Rectal smooth muscle tissue (tissue), 1 donor: ENCODE data around the gene DNAJC3.
"Not testable (repeated sequence)": the region's sequence is repeated elsewhere in the genome, so short reads cannot be mapped to it uniquely, and the experiment has no call there.

Experiments used
- H3K27ac ChIP-seq: one replicate; pipeline ENCODE4 v1.7.0; 2013; ENCODE audit warnings: low read depth, low read length, inconsistent platforms
- H3K27me3 ChIP-seq: one replicate; pipeline ENCODE4 v1.7.0; 2013; ENCODE audit warnings: low read length; ENCODE audit not compliant: control insufficient read depth, insufficient read depth
- H3K36me3 ChIP-seq: one replicate; pipeline ENCODE4 v1.7.0; 2013; ENCODE audit warnings: low read length; ENCODE audit not compliant: control insufficient read depth, insufficient read depth
- H3K4me1 ChIP-seq: one replicate; pipeline ENCODE4 v1.7.0; 2013; ENCODE audit warnings: low read length; ENCODE audit not compliant: control insufficient read depth, insufficient read depth
- H3K4me3 ChIP-seq: one replicate; pipeline ENCODE4 v1.7.0; 2013; ENCODE audit warnings: low read length
- H3K9ac ChIP-seq: one replicate; pipeline ENCODE4 v1.7.0; 2013; ENCODE audit warnings: low read length

Gene DNAJC3

DNA sequence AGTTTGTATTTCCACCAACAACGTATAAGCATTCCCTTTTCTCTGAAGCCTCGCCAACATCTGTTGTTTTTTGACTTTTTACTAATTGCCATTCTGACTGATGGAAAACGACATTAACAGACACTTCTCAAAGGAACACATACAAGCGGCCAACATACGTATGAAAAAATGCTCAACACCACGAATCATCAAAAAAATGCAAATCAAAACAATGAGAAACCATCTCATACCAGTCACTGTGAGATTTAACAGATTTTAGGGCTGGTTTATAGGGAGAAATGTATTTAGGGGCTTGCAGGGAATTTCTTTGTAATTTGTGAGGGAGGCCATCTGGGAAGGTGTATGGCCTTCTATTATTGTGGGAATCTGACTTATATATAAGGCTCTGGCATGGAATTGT lies 29.6 kb upstream of the DNAJC3 start:
- H3K4me1 ChIP-seq: peaks cover 6% of the 10 kb centered on the region
- no peaks in the 10 kb centered on the region for H3K27me3 ChIP-seq
- H3K4me3 ChIP-seq: no peak overlapping the region

DNA sequence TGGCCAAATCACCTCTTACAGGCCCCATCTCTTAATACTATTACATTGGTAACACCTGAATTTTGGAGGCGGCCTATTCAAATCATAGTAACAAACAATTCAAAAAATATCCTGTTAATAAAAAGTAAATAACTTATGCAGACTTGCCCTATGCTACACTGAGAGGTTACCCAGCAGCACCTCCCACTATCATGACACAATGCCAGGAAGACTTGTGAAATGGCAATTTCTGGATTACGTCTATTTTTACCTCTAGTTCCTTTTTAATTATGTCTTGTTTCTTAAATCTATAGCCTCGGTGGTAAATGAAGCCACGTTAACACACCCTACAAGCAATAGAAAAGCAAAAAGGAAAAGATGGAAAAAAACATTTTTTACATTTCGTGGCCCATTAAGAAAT lies 26.2 kb upstream of the DNAJC3 start:
- Histone ChIP-seq H3K27me3 (no peaks in the 10 kb centered on the region), H3K36me3 (no peaks in the 10 kb centered on the region), H3K4me3 (no peak overlapping the region), H3K27ac (no peak overlapping the region), H3K9ac (no peak overlapping the region), H3K4me1 (no peaks in the 10 kb centered on the region)

More for the DNA sequence above, 29.6 kb upstream of the DNAJC3 start:
- Histone ChIP-seq H3K9ac (no peak overlapping the region), H3K36me3 (no peaks in the 10 kb centered on the region), H3K27ac (no peak overlapping the region)

DNA sequence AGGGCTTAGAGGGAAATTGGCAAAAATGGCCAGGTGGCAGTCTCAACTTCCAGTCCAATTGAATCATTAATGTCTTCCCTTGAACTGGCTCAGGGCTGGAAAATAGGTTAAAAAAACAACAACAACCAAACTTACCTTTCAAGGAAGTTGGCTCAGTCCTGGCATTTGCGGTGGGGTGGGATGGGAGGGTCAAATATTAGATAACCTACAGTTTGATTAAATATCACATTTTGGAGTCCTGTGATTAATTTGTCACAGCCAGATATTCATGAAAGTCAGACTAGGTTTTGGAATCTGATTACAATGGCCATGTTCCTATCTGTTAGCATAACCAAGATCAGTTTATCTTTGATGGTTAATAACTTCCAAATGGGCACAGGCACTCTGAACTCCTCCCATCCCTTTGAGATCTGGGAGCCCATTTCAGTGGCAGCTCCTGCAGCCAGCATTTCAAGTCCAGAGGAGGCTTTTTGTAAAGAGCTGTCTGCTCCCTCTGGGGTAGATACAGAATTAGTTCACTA lies 24.6 kb upstream of the DNAJC3 start:
- H3K9ac ChIP-seq: no peak overlapping the region
- H3K4me3 ChIP-seq: no peak overlapping the region
- no peaks in the 10 kb centered on the region for H3K27me3 ChIP-seq
- no peak overlapping the region for H3K27ac ChIP-seq
- H3K36me3 ChIP-seq: no peaks in the 10 kb centered on the region
- H3K4me1 ChIP-seq: no peaks in the 10 kb centered on the region

GRCh38 chr13:95652821-95653220 lies 24.1 kb upstream of the DNAJC3 start:
- Histone ChIP-seq H3K27me3 (no peaks in the 10 kb centered on the region), H3K4me3 (no peak overlapping the region), H3K9ac (no peak overlapping the region), H3K4me1 (no peaks in the 10 kb centered on the region), H3K36me3 (no peaks in the 10 kb centered on the region), H3K27ac (no peak overlapping the region)

DNA sequence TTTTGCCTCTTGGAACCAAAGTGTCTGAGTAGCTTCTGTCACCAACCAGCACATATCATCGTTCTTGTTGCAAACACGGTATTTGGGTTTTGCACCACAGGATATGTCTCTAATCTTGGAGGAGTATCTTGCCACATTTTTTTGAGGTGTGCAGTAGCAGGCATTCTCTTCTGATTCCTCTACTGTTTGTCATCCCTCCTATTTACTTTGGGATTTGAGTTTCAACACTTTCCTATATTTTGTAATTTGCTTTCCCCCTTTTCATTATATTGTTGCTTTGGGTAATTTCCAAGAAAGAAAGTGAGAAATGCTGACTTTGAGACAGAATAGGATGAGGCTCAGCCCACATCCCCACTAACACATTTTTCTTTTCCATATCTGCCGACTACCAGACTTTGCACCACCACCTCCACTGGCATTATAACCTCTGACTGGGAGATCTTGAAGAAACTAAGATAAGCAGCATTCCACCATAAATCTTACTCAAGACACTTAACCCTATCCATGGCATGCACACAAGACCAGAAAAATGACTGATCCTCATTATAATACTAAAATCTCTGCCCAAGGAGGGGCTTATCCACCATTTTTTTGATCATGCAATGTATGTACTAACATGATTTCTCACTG lies 20.4 kb upstream of the DNAJC3 start:
- H3K4me3 ChIP-seq: no peak overlapping the region
- no peaks in the 10 kb centered on the region for H3K4me1 ChIP-seq
- H3K9ac ChIP-seq: no peak overlapping the region
- no peaks in the 10 kb centered on the region for H3K36me3 ChIP-seq
- no peak overlapping the region for H3K27ac ChIP-seq
- no peaks in the 10 kb centered on the region for H3K27me3 ChIP-seq

DNA sequence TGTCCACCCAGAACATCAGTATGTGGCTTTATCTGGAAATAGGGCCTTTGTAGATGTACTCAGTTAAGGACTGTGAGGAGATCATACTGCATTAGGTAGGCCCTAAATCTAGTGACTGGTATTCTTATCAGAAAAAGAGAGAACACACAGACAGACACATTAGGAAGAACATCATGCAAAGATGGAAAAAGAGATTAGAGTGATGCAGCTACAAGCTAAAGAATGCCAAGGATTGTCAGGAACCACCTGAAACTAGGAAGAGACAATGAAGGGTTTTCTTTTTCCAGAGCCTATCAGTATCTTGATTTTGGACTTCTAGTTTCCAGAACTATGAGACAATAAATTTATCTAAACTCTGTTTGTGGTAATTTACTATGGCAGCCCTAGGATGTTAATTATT lies 17.4 kb upstream of the DNAJC3 start:
- H3K27ac ChIP-seq: no peak overlapping the region
- no peaks in the 10 kb centered on the region for H3K4me1 ChIP-seq
- no peak overlapping the region for H3K4me3 ChIP-seq
- H3K36me3 ChIP-seq: no peaks in the 10 kb centered on the region
- H3K9ac ChIP-seq: no peak overlapping the region
- H3K27me3 ChIP-seq: no peaks in the 10 kb centered on the region

DNA sequence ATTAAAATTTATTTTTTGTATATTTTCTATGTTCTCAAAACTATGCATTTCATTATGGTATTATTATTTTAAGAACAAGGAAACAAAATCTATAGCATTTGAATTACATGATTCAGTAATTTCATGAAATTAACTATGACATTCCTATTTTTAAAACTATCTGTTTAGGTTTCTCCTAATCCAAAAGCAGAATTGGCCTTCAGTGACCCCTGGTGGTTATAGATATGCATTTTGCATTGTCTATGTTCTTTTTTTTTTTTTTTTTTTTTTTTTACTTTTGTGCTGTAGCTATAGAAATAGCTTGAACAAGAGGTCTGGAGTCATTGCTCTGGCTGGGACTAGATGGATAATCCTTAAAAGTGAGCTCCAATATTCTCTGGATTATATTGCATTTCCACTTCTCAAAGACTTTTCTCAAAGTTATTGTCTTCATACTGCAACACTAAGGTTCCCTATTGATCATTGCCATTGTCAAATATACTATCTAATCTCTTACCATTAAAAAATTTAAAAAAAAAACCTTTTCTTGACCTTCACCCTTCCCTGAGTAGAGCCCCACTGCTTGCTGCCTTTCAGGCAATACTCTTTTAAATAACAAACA lies 15.9 kb upstream of the DNAJC3 start:
- no peak overlapping the region for H3K9ac ChIP-seq
- no peaks in the 10 kb centered on the region for H3K27me3 ChIP-seq
- H3K4me1 ChIP-seq: no peaks in the 10 kb centered on the region
- H3K36me3 ChIP-seq: no peaks in the 10 kb centered on the region
- H3K4me3 ChIP-seq: no peak overlapping the region
- H3K27ac ChIP-seq: no peak overlapping the region

- H3K27ac ChIP-seq, H3K4me1 ChIP-seq, H3K9ac ChIP-seq, H3K36me3 ChIP-seq, H3K27me3 ChIP-seq, H3K4me3 ChIP-seq: not testable (repeated sequence)
These were observed 9.7 kb upstream of the DNAJC3 start for GRCh38 chr13:95667235-95667634.

- H3K4me3 ChIP-seq: no peak overlapping the region
- H3K9ac ChIP-seq: no peak overlapping the region
- no peak overlapping the region for H3K27ac ChIP-seq
- no peaks in the 10 kb centered on the region for H3K36me3 ChIP-seq
- H3K27me3 ChIP-seq: no peaks in the 10 kb centered on the region
- peaks cover 5% of the 10 kb centered on the region for H3K4me1 ChIP-seq
These were observed 5.3 kb upstream of the DNAJC3 start for GRCh38 chr13:95671597-95671996.

GRCh38 chr13:95676105-95676761 lies 706 bp upstream of the DNAJC3 start:
- H3K9ac ChIP-seq: peak overlapping the region; percentile 97
- peak overlapping the region; percentile 96 for H3K27ac ChIP-seq
- H3K4me3 ChIP-seq: peak overlapping the region; percentile 99
- H3K27me3 ChIP-seq: no peaks in the 10 kb centered on the region
- no peaks in the 10 kb centered on the region for H3K36me3 ChIP-seq
- H3K4me1 ChIP-seq: peaks cover 5% of the 10 kb centered on the region

GRCh38 chr13:95677564-95678266 lies 776 bp downstream of the DNAJC3 start:
- Histone ChIP-seq H3K27ac (peak overlapping the region; percentile 91), H3K4me3 (peak overlapping the region; percentile 80), H3K36me3 (no peaks in the 10 kb centered on the region), H3K4me1 (peaks cover 5% of the 10 kb centered on the region), H3K27me3 (no peaks in the 10 kb centered on the region), H3K9ac (peak overlapping the region; percentile 59)

GRCh38 chr13:95678967-95679366 lies 2.0 kb downstream of the DNAJC3 start:
- no peaks in the 10 kb centered on the region for H3K27me3 ChIP-seq
- H3K4me1 ChIP-seq: peaks cover 5% of the 10 kb centered on the region
- no peak overlapping the region for H3K9ac ChIP-seq
- no peak overlapping the region for H3K27ac ChIP-seq
- no peak overlapping the region for H3K4me3 ChIP-seq
- H3K36me3 ChIP-seq: no peaks in the 10 kb centered on the region
